GM12892 (cell line): ENCODE results near the gene CSK.
A peak's percentile ranks its signal among the peaks of the same experiment; 100 is the strongest.

ENCODE experiments used
- POLR2A ChIP-seq: IDR thresholded peaks from 2 replicates; pipeline ENCODE4 v1.6.1; 2011; ENCODE audit warnings: low read depth, low read length, control low read depth
- POLR2AphosphoS5 ChIP-seq: IDR thresholded peaks from 2 replicates; pipeline ENCODE4 v1.6.1; 2011; ENCODE audit warnings: low read depth, low read length, control low read depth
- TAF1 ChIP-seq: IDR thresholded peaks from 2 replicates; pipeline ENCODE4 v1.6.1; 2011; ENCODE audit warnings: low read depth, mild to moderate bottlenecking, control low read depth, low read length, borderline replicate concordance

DNA sequence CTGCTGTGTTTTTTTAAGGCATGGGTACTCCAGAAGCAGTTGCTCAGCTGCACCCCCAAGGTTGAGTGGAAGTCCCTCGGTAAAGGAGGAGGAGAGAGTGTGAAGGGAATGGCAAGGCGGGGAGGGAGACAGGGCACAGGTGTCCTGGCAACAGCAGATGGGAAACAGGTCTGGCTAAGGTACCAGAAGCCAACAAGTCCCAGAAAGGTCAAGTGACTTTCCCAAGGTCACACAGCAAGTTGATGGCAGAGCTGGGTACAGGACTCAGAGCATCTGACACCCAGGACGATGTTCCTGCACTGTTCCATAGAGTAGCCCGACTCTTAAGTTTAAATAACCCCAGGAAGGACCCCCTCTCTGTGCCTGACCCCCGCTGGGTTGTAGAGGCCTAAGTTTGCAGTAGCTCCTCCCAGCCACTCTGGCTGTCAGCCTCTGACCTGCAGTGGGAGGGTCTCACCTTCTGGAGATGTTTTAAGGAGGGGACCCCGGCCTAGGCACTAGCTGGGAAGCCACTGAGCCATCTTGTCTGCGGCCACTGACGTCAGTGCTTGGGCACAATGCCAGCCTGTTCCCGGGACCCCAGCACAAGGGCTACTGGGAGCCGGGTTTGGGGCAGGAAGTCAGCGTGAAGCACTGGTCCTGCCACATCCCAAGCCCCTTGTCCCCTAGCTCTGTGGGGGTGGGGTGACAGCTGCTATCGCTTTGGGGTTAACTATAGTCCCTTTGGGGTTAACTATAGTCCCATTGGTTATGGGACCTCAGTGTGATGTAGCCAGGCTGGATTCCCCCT lies 10.5 kb downstream of the CSK start:
- TF ChIP-seq TAF1 (no peak), POLR2A (no peak), POLR2AphosphoS5 (peak; percentile 43; the same call in 1 of the 2 replicates)
